Motor neuron (in vitro differentiated cells): ENCODE data around the gene POLR3K. TPM values are rescaled to one million over a fixed set of nuclear protein-coding genes. Genes with fewer than 3 reads are reported as not detected.
"Not testable (repeated sequence)": the region's sequence is repeated elsewhere in the genome, so short reads cannot be mapped to it uniquely, and the experiment has no call there.

Experiments
- ATAC-seq, 8 experiments: fragments of 200-7000 bp; cut with Tn5 transposase; replicated peaks in 6 of 8; 2 replicates each; pipeline ENCODE4 v1.8.0; 2021; ENCODE audit warnings: mild to moderate bottlenecking in 8 of 8, moderate library complexity in 8 of 8
- H3K27ac ChIP-seq, 2 donors: fragments of 250-450 bp; sonication (Bioruptor Pico); 2 replicates each; pipeline ENCODE4 v1.9.0; 2021; ENCODE audit warnings: antibody characterized with exemption in 2 of 2, mild to moderate bottlenecking in 2 of 2, moderate library complexity in 1 of 2
- H3K4me1 ChIP-seq, 2 donors: fragments of 250-450 bp; sonication (Bioruptor Pico); replicated peaks in 1 of 2; 2 replicates each; pipeline ENCODE4 v1.6.1; 2021; ENCODE audit warnings: antibody characterized with exemption in 2 of 2, mild to moderate bottlenecking in 2 of 2, moderate library complexity in 1 of 2
- H3K4me3 ChIP-seq, 5 donors: fragments of 250-450 bp; sonication (Bioruptor Pico); 2 replicates each; pipeline ENCODE4 v1.9.0; 2021; ENCODE audit warnings: antibody characterized with exemption in 5 of 5, mild to moderate bottlenecking in 5 of 5, moderate library complexity in 4 of 5
- WGBS, 10 experiments: fragments of 450-650 bp; shearing (Covaris generic); methylation state at CpG; one replicate each; pipeline ENCODE4 v1.0.0; 2022; 5-methylcytosine and 5-hydroxymethylcytosine counted together
- in situ Hi-C, 9 experiments: fragments of 400-800 bp; cut with MboI; loops; one replicate each; pipeline ENCODE4 v1.15.0; 2021; ENCODE audit warnings: low sequenced_read_pairs in 9 of 9, low pct_unique_long_range_greater_than_20kb in 2 of 9; ENCODE audit not compliant: unreplicated experiment in 9 of 9
- total RNA-seq, 8 experiments: library from RNA; unstranded; fragments of 300-600 nt; gene quantifications; 2 replicates each; pipeline versions ENCODE4 v1.2.3 to v1.2.4, GENCODE V29; 2022

The POLR3K gene
- total RNA-seq, 8 experiments from 2014 or later: 3.5 to 23.1 (median 10.3) TPM

GRCh38 chr16:59440-60059 is 6.1 kb upstream of the POLR3K start:
- ATAC-seq: no peak
- 80 to 100% (median 90%) methylated on average over 1 to 4 of the region's 14 CpGs; no CpG with 5 or more reads in 5 of the 10 experiments for WGBS, 10 experiments
- H3K4me1 ChIP-seq: peaks cover 0 to 2% of the 10 kb centered on the region in 2 donors
- H3K4me3 ChIP-seq: no peak overlapping the region
- in situ Hi-C loops: no loop called here
- H3K27ac ChIP-seq: no peak overlapping the region

GRCh38 chr16:58491-59439 is 5.4 kb upstream of the POLR3K start:
- WGBS, 10 experiments: 80 to 97% (median 84%) methylated on average over 1 to 19 of the region's 29 CpGs; no CpG with 5 or more reads in 3 of the 10 experiments
- in situ Hi-C loops: no loop called here

GRCh38 chr16:57711-58110 is 4.3 kb upstream of the POLR3K start:
- no peak for ATAC-seq
- Histone ChIP-seq H3K27ac (no peak overlapping the region), H3K4me3 (no peak overlapping the region), H3K4me1 (peaks cover 4 to 5% of the 10 kb centered on the region in 2 donors)
- in situ Hi-C loops: no loop called here
- 70 to 100% (median 90%) methylated on average over 1 to 3 of the region's 8 CpGs; no CpG with 5 or more reads in 5 of the 10 experiments for WGBS, 10 experiments

More at GRCh38 chr16:58491-59439, 5.4 kb upstream of the POLR3K start:
- no peak for ATAC-seq
- H3K4me3 ChIP-seq: no peak overlapping the region
- H3K27ac ChIP-seq: no peak overlapping the region
- H3K4me1 ChIP-seq: peaks cover 4 to 5% of the 10 kb centered on the region in 2 donors

- ATAC-seq: no peak
- no peak overlapping the region for H3K27ac ChIP-seq
- in situ Hi-C loops: no loop called here
- no peak overlapping the region for H3K4me3 ChIP-seq
- 72 to 100% (median 90%) methylated on average over 3 to 14 of the region's 17 CpGs; no CpG with 5 or more reads in 5 of the 10 experiments for WGBS, 10 experiments
- peaks cover 4 to 5% of the 10 kb centered on the region in 2 donors for H3K4me1 ChIP-seq
Measured at GRCh38 chr16:56231-56927, 3.0 kb upstream of the POLR3K start.

GRCh38 chr16:55571-56136 is 2.2 kb upstream of the POLR3K start:
- Histone ChIP-seq H3K4me3 (no peak overlapping the region), H3K27ac (no peak overlapping the region), H3K4me1 (peaks cover 4 to 5% of the 10 kb centered on the region in 2 donors)
- 82 to 100% (median 97%) methylated on average over 2 to 5 of the region's 11 CpGs; no CpG with 5 or more reads in 6 of the 10 experiments for WGBS, 10 experiments
- in situ Hi-C loops: no loop called here
- no peak for ATAC-seq

GRCh38 chr16:54237-54581 is 801 bp upstream of the POLR3K start:
- H3K27ac ChIP-seq: no peak overlapping the region

GRCh38 chr16:50769-51591 is 2.4 kb downstream of the POLR3K start:
- Histone ChIP-seq H3K4me3 (no peak overlapping the region), H3K4me1 (peaks cover 4 to 5% of the 10 kb centered on the region in 2 donors), H3K27ac (no peak overlapping the region)
- no peak for ATAC-seq
- in situ Hi-C loops: no loop called here
- WGBS, 10 experiments: 50 to 93% (median 82%) methylated on average over 1 to 12 of the region's 15 CpGs; no CpG with 5 or more reads in 2 of the 10 experiments

More at GRCh38 chr16:54237-54581, 801 bp upstream of the POLR3K start:
- H3K4me1 ChIP-seq: peaks cover 4 to 5% of the 10 kb centered on the region in 2 donors
- peak overlapping the region; percentile 54 to 94 (median 80) for H3K4me3 ChIP-seq
- in situ Hi-C loops: no loop called here
- WGBS, 10 experiments: 50 to 83% (median 63%) methylated on average over 2 to 6 of the region's 12 CpGs; no CpG with 5 or more reads in 4 of the 10 experiments
- ATAC-seq: no peak

- no peak for ATAC-seq
- 86 to 100% (median 97%) methylated on average over 2 to 6 of the region's 7 CpGs; no CpG with 5 or more reads in 7 of the 10 experiments for WGBS, 10 experiments
- Histone ChIP-seq H3K4me1 (no peaks in the 10 kb centered on the region), H3K27ac (no peak overlapping the region), H3K4me3 (no peak overlapping the region)
- in situ Hi-C loops: no loop called here
Measured at GRCh38 chr16:47234-47633, 6.2 kb downstream of the POLR3K start.

GRCh38 chr16:46510-46909 is 6.9 kb downstream of the POLR3K start:
- 84 to 100% (median 95%) methylated on average over 1 to 7 of the region's 7 CpGs for WGBS, 10 experiments
- ATAC-seq, H3K27ac ChIP-seq, H3K4me1 ChIP-seq, H3K4me3 ChIP-seq, in situ Hi-C loops: not testable (repeated sequence)

GRCh38 chr16:45454-45853 is 8.0 kb downstream of the POLR3K start:
- in situ Hi-C loops: no loop called here
- ATAC-seq: peak in 2 of 8 experiments; percentile 10 to 66
- WGBS, 10 experiments: 75 to 100% (median 94%) methylated on average over 1 to 4 of the region's 5 CpGs

GRCh38 chr16:44655-45054 is 8.8 kb downstream of the POLR3K start:
- no peak for ATAC-seq
- in situ Hi-C loops: no loop called here

More at GRCh38 chr16:45454-45853, 8.0 kb downstream of the POLR3K start:
- Histone ChIP-seq H3K27ac (no peak overlapping the region), H3K4me3 (no peak overlapping the region), H3K4me1 (no peaks in the 10 kb centered on the region)

GRCh38 chr16:43294-43693 is 10.1 kb downstream of the POLR3K start:
- H3K27ac ChIP-seq: no peak overlapping the region
- no peak overlapping the region for H3K4me3 ChIP-seq
- WGBS, 10 experiments: 40 to 89% (median 82%) methylated on average over 1 to 5 of the region's 5 CpGs; no CpG with 5 or more reads in 3 of the 10 experiments
- in situ Hi-C loops: no loop called here
- ATAC-seq: no peak
- no peaks in the 10 kb centered on the region for H3K4me1 ChIP-seq

More at GRCh38 chr16:44655-45054, 8.8 kb downstream of the POLR3K start:
- WGBS, 10 experiments: 89 to 100% (median 95%) methylated on average over 2 to 8 of the region's 8 CpGs
- Histone ChIP-seq H3K4me3 (no peak overlapping the region), H3K27ac (no peak overlapping the region), H3K4me1 (no peaks in the 10 kb centered on the region)
